ENCODE results near the gene CNBD2.
"Not testable (repeated sequence)": the region's sequence is repeated elsewhere in the genome, so short reads cannot be mapped to it uniquely, and the experiment has no call there.

CNBD2 gene

GRCh38 chr20:35975576-35976373 is 7.4 kb downstream of the CNBD2 start:
- DNase-seq: no peak

- DNase-seq: no peak
Observed at GRCh38 chr20:35978041-35978513, 9.7 kb downstream of the CNBD2 start.

GRCh38 chr20:35979544-35979943 is 11.2 kb downstream of the CNBD2 start:
- DNase-seq: no peak

GRCh38 chr20:35981969-35982368 is 13.6 kb downstream of the CNBD2 start:
- DNase-seq: no peak

GRCh38 chr20:35984382-35984781 is 16.0 kb downstream of the CNBD2 start:
- DNase-seq: no peak

- no peak for DNase-seq
Observed at GRCh38 chr20:35985806-35986205, 17.4 kb downstream of the CNBD2 start.

- no peak for DNase-seq
Observed at GRCh38 chr20:35988910-35989463, 20.6 kb downstream of the CNBD2 start.

- peak; percentile 17 for DNase-seq
Observed at GRCh38 chr20:35991142-35991771, 22.9 kb downstream of the CNBD2 start.

GRCh38 chr20:35992713-35993335 is 24.4 kb downstream of the CNBD2 start:
- peak; percentile 76 for DNase-seq

- DNase-seq: peak; percentile 80
Observed at GRCh38 chr20:35994994-35995453, 26.6 kb downstream of the CNBD2 start.

GRCh38 chr20:35996492-35996891 is 28.1 kb downstream of the CNBD2 start:
- not testable (repeated sequence) for DNase-seq

GRCh38 chr20:36001331-36001730 is 32.9 kb downstream of the CNBD2 start:
- DNase-seq: not testable (repeated sequence)

- DNase-seq: no peak
Observed at GRCh38 chr20:36002855-36003254, 34.5 kb downstream of the CNBD2 start.

- DNase-seq: no peak
Observed at GRCh38 chr20:36004045-36004444, 35.7 kb downstream of the CNBD2 start.

GRCh38 chr20:36008461-36009035 is 40.2 kb downstream of the CNBD2 start:
- DNase-seq: no peak

- DNase-seq: no peak
Observed at GRCh38 chr20:36010076-36010475, 41.7 kb downstream of the CNBD2 start.

- DNase-seq: no peak
Observed at GRCh38 chr20:36010825-36011224, 42.4 kb downstream of the CNBD2 start.

- no peak for DNase-seq
Observed at GRCh38 chr20:36015806-36016403, 47.5 kb downstream of the CNBD2 start.

- DNase-seq: no peak
Observed at GRCh38 chr20:36017048-36017951, 48.9 kb downstream of the CNBD2 start.

- DNase-seq: no peak
Observed at GRCh38 chr20:36018208-36018988, 50.0 kb downstream of the CNBD2 start.

- DNase-seq: not testable (repeated sequence)
Observed at GRCh38 chr20:36026131-36026530, 57.7 kb downstream of the CNBD2 start.

Measured in activated CD4-positive, alpha-beta T cell treated with anti-CD3 and anti-CD28 coated beads, Interleukin-2, Interleukin-6, amounts not matched to agents 100 ng/mL and 50 ng/mL, durations not matched to agents 16 hours and 8 hours (primary cell).